SU-DHL-6 (cell line): ENCODE data around the gene MYZAP.

Experiments
- H2AFZ ChIP-seq: fragments of 200-600 bp; sonication (generic); 2 replicates; pipeline ENCODE4 v1.6.1; 2014; ENCODE audit warnings: low read depth, mild to moderate bottlenecking, moderate library complexity, mixed read lengths, antibody characterized with exemption, low read length; ENCODE audit not compliant: severe bottlenecking
- H3F3A ChIP-seq: fragments of 200-600 bp; shearing (Covaris generic); 2 replicates; pipeline ENCODE4 v1.6.0; 2016; ENCODE audit warnings: antibody characterized with exemption, mild to moderate bottlenecking; ENCODE audit not compliant: insufficient read depth
- H3K27ac ChIP-seq: fragments of 200-600 bp; sonication (generic); 2 replicates; pipeline ENCODE4 v1.5.1; 2016; ENCODE audit warnings: low read depth, mild to moderate bottlenecking, low read length, moderate library complexity, mixed read lengths
- H3K27me3 ChIP-seq: fragments of 200-600 bp; sonication (generic), shearing (Covaris generic); 2 replicates; pipeline ENCODE4 v1.6.0; 2014; ENCODE audit warnings: mild to moderate bottlenecking, low read length
- H3K36me3 ChIP-seq: fragments of 200-600 bp; sonication (generic); 2 replicates; pipeline ENCODE4 v1.6.1; 2014; ENCODE audit warnings: mild to moderate bottlenecking, low read length, mixed read lengths
- H3K4me2 ChIP-seq: fragments of 300-600, 200-600 bp; shearing (Covaris generic), sonication (generic); 2 replicates; pipeline ENCODE4 v1.6.0; 2014; ENCODE audit warnings: low read length, low read depth, mild to moderate bottlenecking; ENCODE audit not compliant: poor library complexity, severe bottlenecking
- H3K4me3 ChIP-seq: fragments of 200-600 bp; sonication (generic); 2 replicates; pipeline ENCODE4 v1.5.1; 2014; ENCODE audit warnings: antibody characterized with exemption, low read length, mild to moderate bottlenecking, mixed read lengths; ENCODE audit not compliant: insufficient read depth, poor library complexity, severe bottlenecking
- H3K79me2 ChIP-seq: fragments of 200-600 bp; sonication (generic); 2 replicates; pipeline ENCODE4 v1.6.1; 2014; ENCODE audit warnings: mild to moderate bottlenecking, low read length, moderate library complexity; ENCODE audit not compliant: insufficient read depth
- H3K9ac ChIP-seq: fragments of 200-600 bp; sonication (generic); 2 replicates; pipeline ENCODE4 v1.7.0; 2014; ENCODE audit warnings: mild to moderate bottlenecking, low read length
- H3K9me2 ChIP-seq: fragments of 200-600 bp; sonication (generic); replicated peaks from 2 replicates; pipeline ENCODE4 v1.6.1; 2014; ENCODE audit warnings: low read length; ENCODE audit not compliant: insufficient read depth
- H3K9me3 ChIP-seq: fragments of 200-600 bp; sonication (generic); 2 replicates; pipeline ENCODE4 v1.6.1; 2014; ENCODE audit warnings: low read length, mixed read lengths; ENCODE audit not compliant: insufficient read depth
- H4K20me1 ChIP-seq: fragments of 200-600 bp; sonication (generic); 2 replicates; pipeline ENCODE4 v1.6.1; 2014; ENCODE audit warnings: low read depth, mild to moderate bottlenecking, antibody characterized with exemption, low read length, moderate library complexity, mixed read lengths
- EZH2phosphoT487 ChIP-seq: fragments of 200-600 bp; sonication (generic), shearing (Covaris generic); conservative IDR thresholded peaks from 2 replicates; pipeline ENCODE4 v1.6.1; 2018; ENCODE audit warnings: mild to moderate bottlenecking, antibody characterized with exemption, low read length, moderate library complexity, mixed read lengths
- TF ChIP-seq, protein P1 (sequence below): fragments of 200-600 bp; sonication (generic); IDR thresholded peaks from one replicate; pipeline ENCODE4 v1.5.1; 2017; ENCODE audit warnings: antibody characterized with exemption, mild to moderate bottlenecking, low read length, moderate library complexity; ENCODE audit not compliant: insufficient read depth, poor library complexity, severe bottlenecking

The MYZAP gene

DNA sequence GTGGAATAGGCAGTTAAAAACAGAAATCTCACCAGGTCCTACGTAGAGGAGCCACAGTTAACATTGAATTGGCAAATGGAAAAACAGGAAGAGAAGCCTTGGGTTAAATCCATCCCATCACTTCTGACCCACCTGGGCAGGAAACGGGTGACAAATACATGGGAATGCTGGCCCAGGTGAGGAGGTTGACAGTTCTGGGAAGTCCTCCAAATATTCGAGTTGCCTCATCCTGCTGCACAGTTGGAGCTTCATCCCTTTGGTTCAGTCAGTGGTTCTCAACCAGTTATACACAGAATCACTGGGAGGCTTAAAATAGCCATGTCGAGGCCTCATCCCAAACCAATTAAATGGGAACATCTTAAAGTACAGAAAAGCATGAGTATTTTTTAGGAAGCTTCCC lies 5.3 kb downstream of the MYZAP start:
- TF ChIP-seq, protein P1, sequence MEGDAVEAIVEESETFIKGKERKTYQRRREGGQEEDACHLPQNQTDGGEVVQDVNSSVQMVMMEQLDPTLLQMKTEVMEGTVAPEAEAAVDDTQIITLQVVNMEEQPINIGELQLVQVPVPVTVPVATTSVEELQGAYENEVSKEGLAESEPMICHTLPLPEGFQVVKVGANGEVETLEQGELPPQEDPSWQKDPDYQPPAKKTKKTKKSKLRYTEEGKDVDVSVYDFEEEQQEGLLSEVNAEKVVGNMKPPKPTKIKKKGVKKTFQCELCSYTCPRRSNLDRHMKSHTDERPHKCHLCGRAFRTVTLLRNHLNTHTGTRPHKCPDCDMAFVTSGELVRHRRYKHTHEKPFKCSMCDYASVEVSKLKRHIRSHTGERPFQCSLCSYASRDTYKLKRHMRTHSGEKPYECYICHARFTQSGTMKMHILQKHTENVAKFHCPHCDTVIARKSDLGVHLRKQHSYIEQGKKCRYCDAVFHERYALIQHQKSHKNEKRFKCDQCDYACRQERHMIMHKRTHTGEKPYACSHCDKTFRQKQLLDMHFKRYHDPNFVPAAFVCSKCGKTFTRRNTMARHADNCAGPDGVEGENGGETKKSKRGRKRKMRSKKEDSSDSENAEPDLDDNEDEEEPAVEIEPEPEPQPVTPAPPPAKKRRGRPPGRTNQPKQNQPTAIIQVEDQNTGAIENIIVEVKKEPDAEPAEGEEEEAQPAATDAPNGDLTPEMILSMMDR = no peak
- no peak for TF ChIP-seq EZH2phosphoT487

DNA sequence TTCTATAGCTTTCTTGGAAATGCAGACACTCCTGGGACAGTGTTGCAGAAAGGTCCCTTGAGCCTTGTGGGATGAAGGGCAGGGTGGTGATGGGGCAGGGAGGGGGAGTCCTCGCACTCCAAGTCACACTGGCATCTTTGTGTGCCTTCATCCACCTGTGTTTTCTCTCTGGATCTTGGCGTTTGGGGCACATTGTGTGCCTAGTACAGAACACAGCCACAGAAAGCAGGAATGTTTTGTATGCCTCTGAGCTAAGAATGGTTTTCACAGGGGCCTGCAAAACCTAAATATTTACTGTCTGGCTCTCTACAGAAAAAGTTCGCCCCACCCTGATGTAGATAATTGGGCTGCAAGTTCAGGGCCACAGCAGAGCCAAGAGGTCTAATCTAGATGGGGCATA lies 5.7 kb downstream of the MYZAP start:
- H3K9me3 ChIP-seq = no peaks in the 10 kb centered on the region
- TF ChIP-seq EZH2phosphoT487 = no peak
- TF ChIP-seq, protein P1 = no peak
- no peak overlapping the region for H2AFZ ChIP-seq
- H3K36me3 ChIP-seq = no peaks in the 10 kb centered on the region
- H3K4me3 ChIP-seq = no peak overlapping the region
- H3K79me2 ChIP-seq = no peaks in the 10 kb centered on the region
- H3K9ac ChIP-seq = no peak overlapping the region
- no peaks in the 10 kb centered on the region for H3K9me2 ChIP-seq
- no peaks in the 10 kb centered on the region for H3F3A ChIP-seq
- no peaks in the 10 kb centered on the region for H4K20me1 ChIP-seq
- H3K4me2 ChIP-seq = no peak overlapping the region
- H3K27ac ChIP-seq = no peak overlapping the region
- H3K27me3 ChIP-seq = no peaks in the 10 kb centered on the region

More for the DNA sequence above, 5.3 kb downstream of the MYZAP start:
- Histone ChIP-seq H3K79me2 (no peaks in the 10 kb centered on the region), H3K4me3 (no peak overlapping the region), H4K20me1 (no peaks in the 10 kb centered on the region), H2AFZ (no peak overlapping the region), H3K9me3 (no peaks in the 10 kb centered on the region), H3K36me3 (no peaks in the 10 kb centered on the region), H3K27me3 (no peaks in the 10 kb centered on the region), H3F3A (no peaks in the 10 kb centered on the region), H3K9me2 (no peaks in the 10 kb centered on the region), H3K27ac (no peak overlapping the region), H3K9ac (no peak overlapping the region), H3K4me2 (no peak overlapping the region)

DNA sequence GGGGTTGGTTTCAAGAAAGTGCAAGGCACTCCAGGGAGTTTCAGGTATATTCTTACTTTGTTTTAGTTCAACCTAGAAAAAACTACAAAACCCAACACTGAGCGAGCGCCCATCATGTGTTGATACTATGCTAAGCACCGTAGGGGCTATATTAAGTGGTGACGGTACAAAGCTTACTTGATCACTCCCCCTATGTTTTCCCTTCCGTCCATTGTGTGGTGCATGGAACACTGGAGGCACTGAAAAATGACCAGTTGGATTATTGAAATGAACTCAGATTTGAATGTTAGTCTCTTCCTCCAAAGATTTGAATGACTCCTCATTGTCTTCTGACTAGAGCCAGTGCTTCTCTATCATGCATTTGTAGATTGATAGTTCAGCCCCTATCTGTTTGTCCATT lies 6.6 kb downstream of the MYZAP start:
- Histone ChIP-seq H3K79me2 (no peaks in the 10 kb centered on the region), H3K36me3 (no peaks in the 10 kb centered on the region), H4K20me1 (no peaks in the 10 kb centered on the region), H3F3A (no peaks in the 10 kb centered on the region), H3K9me2 (no peaks in the 10 kb centered on the region), H3K9ac (no peak overlapping the region), H3K9me3 (no peaks in the 10 kb centered on the region), H3K27ac (no peak overlapping the region), H2AFZ (no peak overlapping the region), H3K4me2 (no peak overlapping the region), H3K27me3 (no peaks in the 10 kb centered on the region), H3K4me3 (no peak overlapping the region)
- TF ChIP-seq, protein P1 = no peak
- TF ChIP-seq EZH2phosphoT487 = no peak
